ENCODE data around the gene RALY. TPM values are rescaled to one million over a fixed set of nuclear protein-coding genes. Genes with fewer than 3 reads are reported as not detected.

RALY gene
- total RNA-seq, 1 experiment from 2014 or later, result 164 TPM

GRCh38 chr20:34037121-34037520 lies 43.4 kb downstream of the RALY start:
- ATAC-seq (no peak), DNase-seq (ENCODE audit: low read depth, low spot score) (no peak)
- Histone ChIP-seq H3K27me3 (ENCODE audit: control insufficient read depth, insufficient read depth, low read length) (no peaks in the 10 kb centered on the region), H3K4me3 (ENCODE audit: low read depth in 2 of 2, low read length in 2 of 2) (no peak overlapping the region), H3K9me3 (ENCODE audit: control insufficient read depth, insufficient read depth, low read depth, low read length) (no peaks in the 10 kb centered on the region), H3K27ac (ENCODE audit: low read length) (no peak overlapping the region), H3K4me1 (ENCODE audit: control insufficient read depth, insufficient read depth, low read length) (no peaks in the 10 kb centered on the region), H3K36me3 (ENCODE audit: control insufficient read depth, insufficient read depth, low read length) (no peaks in the 10 kb centered on the region)
- ChIA-PET CTCF (no interaction called here), POLR2A (no interaction called here)
- intact Hi-C loops (cut with micrococcal nuclease; ENCODE audit: unreplicated experiment), result no loop called here
- in situ Hi-C loops (cut with HindIII; ENCODE audit: low pct_unique_long_range_greater_than_20kb, low sequenced_read_pairs), result no loop called here
- BruUV-seq (replicated peaks), result no TSS peak
- TF ChIP-seq POLR2AphosphoS5 (IDR thresholded peaks at IDR 0.05; ENCODE audit: low read depth, low read length), result no peak
- TF ChIP-seq CTCF (IDR thresholded peaks at IDR 0.05), result no peak

GRCh38 chr20:34037767-34038166 lies 44.1 kb downstream of the RALY start:
- ChIA-PET CTCF (no interaction called here), POLR2A (no interaction called here)
- H3K27me3 ChIP-seq (ENCODE audit: control insufficient read depth, insufficient read depth, low read length), result no peaks in the 10 kb centered on the region
- BruUV-seq (replicated peaks), result no TSS peak
- intact Hi-C loops (cut with micrococcal nuclease; ENCODE audit: unreplicated experiment), result no loop called here
- no peaks in the 10 kb centered on the region for H3K36me3 ChIP-seq (ENCODE audit: control insufficient read depth, insufficient read depth, low read length)
- H3K9me3 ChIP-seq (ENCODE audit: control insufficient read depth, insufficient read depth, low read depth, low read length), result no peaks in the 10 kb centered on the region
- no peak for TF ChIP-seq TCF7L2 (IDR thresholded peaks at IDR 0.05; ENCODE audit: low read depth, low read length)
- no peak for TF ChIP-seq REST (IDR thresholded peaks at IDR 0.05; ENCODE audit: insufficient read depth in 1 of 2, low read depth in 2 of 2, low read length in 1 of 2)
- no peak for TF ChIP-seq CTCF (IDR thresholded peaks at IDR 0.05)
- TF ChIP-seq SIN3A (IDR thresholded peaks at IDR 0.05; ENCODE audit: borderline replicate concordance, insufficient read depth, low read depth, low read length), result no peak
- TF ChIP-seq POLR2AphosphoS5 (IDR thresholded peaks at IDR 0.05; ENCODE audit: low read depth, low read length), result no peak
- no peak for DNase-seq (ENCODE audit: low read depth, low spot score)
- no peak for ATAC-seq
- H3K4me3 ChIP-seq (ENCODE audit: low read depth in 2 of 2, low read length in 2 of 2), result no peak overlapping the region
- no peak overlapping the region for H3K27ac ChIP-seq (ENCODE audit: low read length)
- no peaks in the 10 kb centered on the region for H3K4me1 ChIP-seq (ENCODE audit: control insufficient read depth, insufficient read depth, low read length)
- in situ Hi-C loops (cut with HindIII; ENCODE audit: low pct_unique_long_range_greater_than_20kb, low sequenced_read_pairs), result no loop called here
